Lower leg skin (tissue), 4 donors: ENCODE measurements around the gene STOX1. TPM values are rescaled to one million over a fixed set of nuclear protein-coding genes. Genes with fewer than 3 reads are reported as not detected.
"Not testable (repeated sequence)": the region's sequence is repeated elsewhere in the genome, so short reads cannot be mapped to it uniquely, and the experiment has no call there.

Experiments used
- DNase-seq, 2 donors: peaks; one replicate each; pipeline ENCODE4 v3.0.0-alpha.2; 2019; ENCODE audit warnings: low spot score in 2 of 2
- H3K4me3 ChIP-seq: fragments of 200-600 bp; sonication (generic); 2 replicates; pipeline ENCODE4 v1.5.1; 2017; ENCODE audit warnings: mild to moderate bottlenecking, low read depth; ENCODE audit not compliant: poor library complexity, severe bottlenecking
- CTCF ChIP-seq, 3 donors: fragments of 450-650 bp; IDR thresholded peaks; one replicate each; pipeline ENCODE4 v1.5.1; 2016; ENCODE audit warnings: antibody characterized with exemption in 3 of 3, mild to moderate bottlenecking in 3 of 3, moderate library complexity in 2 of 3
- POLR2A ChIP-seq, 2 donors: fragments of 450-650 bp; IDR thresholded peaks; one replicate each; pipeline ENCODE4 v1.6.1; 2016 to 2017; ENCODE audit warnings: antibody characterized with exemption in 2 of 2, mild to moderate bottlenecking in 1 of 2, moderate library complexity in 1 of 2
- WGBS, 2 donors: methylation state at CpG; one replicate each; pipeline ENCODE4 v1.1.5; 2018; 5-methylcytosine and 5-hydroxymethylcytosine counted together
- intact Hi-C: fragments of 100-400 bp; cut with DNase I; formaldehyde crosslinking; loops from one replicate; pipeline ENCODE4 v1.15.0; 2023; ENCODE audit warnings: low total_unique reads
- total RNA-seq, 4 donors: library from RNA; depleted of rRNA; stranded (reverse); fragments of >200 nt; gene quantifications; one replicate each; pipeline ENCODE4 v1.1.0, GENCODE V29; 2016

The STOX1 gene
- total RNA-seq, 4 donors from 2014 or later = 1.5 to 2.6 (median 1.9) TPM

DNA sequence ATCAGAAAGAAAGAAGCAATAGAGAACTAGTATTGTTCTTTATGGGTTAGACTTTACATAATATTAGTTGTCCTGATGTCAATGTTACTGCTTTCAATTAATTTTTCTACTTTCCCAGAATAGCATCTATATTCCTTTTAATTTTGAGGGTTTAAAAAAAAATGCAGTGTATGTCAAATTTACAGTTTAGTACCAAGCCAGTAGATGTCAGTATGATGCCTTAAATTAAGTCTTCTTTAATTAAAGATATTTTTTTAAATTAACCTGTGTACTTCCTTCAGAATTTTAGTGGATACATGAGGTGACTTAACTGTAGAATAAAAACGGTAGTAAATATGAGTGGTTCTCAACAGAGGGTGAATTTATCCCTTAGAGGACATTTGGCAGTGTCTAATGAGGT, 35.2 kb upstream of the STOX1 start:
- DNase-seq = no peak
- no peak overlapping the region for H3K4me3 ChIP-seq
- TF ChIP-seq POLR2A (IDR thresholded peaks at IDR 0.05) (no peak), CTCF (IDR thresholded peaks at IDR 0.05) (no peak)

DNA sequence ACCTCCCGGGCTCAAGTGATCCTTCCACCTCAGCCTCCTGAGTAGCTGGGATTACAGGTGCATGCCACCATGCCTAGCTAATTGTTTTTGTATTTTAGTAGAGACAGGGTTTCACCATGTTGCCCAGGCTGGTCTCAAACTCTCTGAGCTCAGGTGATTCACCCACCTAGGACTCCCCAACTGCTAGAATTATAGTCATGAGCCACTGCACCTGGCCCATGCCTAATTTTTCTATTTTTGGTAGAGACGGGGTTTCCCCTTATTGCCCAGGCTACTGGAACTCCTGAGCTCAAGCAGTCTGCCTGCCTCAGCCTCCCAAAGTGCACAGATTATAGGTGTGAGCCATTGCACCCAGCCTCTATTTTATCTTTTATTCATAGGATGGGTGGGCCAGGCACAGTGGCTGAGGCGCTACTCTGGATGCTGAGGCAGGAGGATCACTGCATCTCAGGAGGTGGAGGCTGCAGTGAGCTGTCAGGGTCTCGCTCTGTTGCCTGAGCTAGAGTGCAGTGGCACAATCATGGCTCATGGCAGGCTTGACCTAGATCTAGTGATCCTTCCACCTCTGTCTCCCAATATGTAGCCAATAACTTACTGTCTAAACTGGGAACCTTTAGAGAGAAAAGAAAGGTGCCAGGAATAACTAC, 31.3 kb upstream of the STOX1 start:
- WGBS, 2 donors = 75 to 88% methylated on average over 4 of the region's 4 CpGs
- H3K4me3 ChIP-seq = no peak overlapping the region
- DNase-seq = peak in 1 of 2 donors; percentile 32
- TF ChIP-seq CTCF (IDR thresholded peaks at IDR 0.05) (no peak), POLR2A (IDR thresholded peaks at IDR 0.05) (no peak)
- intact Hi-C loops = no loop called here

More for the DNA sequence above, 35.2 kb upstream of the STOX1 start:
- intact Hi-C loops = no loop called here
- WGBS, 2 donors = 53 to 60% methylated on average over 1 of the region's 1 CpG

- TF ChIP-seq POLR2A (IDR thresholded peaks at IDR 0.05) (no peak), CTCF (IDR thresholded peaks at IDR 0.05) (no peak)
- intact Hi-C loops = no loop called here
- no peak overlapping the region for H3K4me3 ChIP-seq
- DNase-seq = no peak
- 51 to 61% methylated on average over 3 of the region's 3 CpGs for WGBS, 2 donors
Observed at GRCh38 chr10:68796605-68797004, 30.7 kb upstream of the STOX1 start.

- DNase-seq = no peak
- TF ChIP-seq CTCF (IDR thresholded peaks at IDR 0.05) (no peak), POLR2A (IDR thresholded peaks at IDR 0.05) (no peak)
- WGBS, 2 donors = 47 to 54% methylated on average over 2 of the region's 2 CpGs
- H3K4me3 ChIP-seq = no peak overlapping the region
- intact Hi-C loops = no loop called here
Observed at GRCh38 chr10:68800211-68800610, 27.1 kb upstream of the STOX1 start.

DNA sequence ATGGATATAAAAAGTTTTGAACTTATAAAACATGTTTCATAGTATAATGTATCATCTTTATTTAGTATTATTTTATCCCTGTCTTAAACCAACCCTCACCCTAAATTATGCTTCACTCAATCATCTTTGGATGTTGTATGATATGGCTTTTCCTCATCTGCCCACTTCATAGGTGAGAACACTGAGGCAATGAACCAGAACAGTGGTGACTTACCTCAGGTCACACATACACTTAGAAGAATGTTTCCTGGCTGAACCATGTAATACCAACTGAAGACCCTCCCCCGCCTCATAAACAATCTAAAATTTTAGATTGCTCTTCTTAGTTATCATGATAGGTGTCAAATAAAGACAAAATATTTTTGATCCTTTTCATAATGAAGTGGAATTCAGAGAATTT, 22.6 kb upstream of the STOX1 start:
- no peak for TF ChIP-seq POLR2A (IDR thresholded peaks at IDR 0.05)
- 97 to 100% methylated on average over 1 of the region's 1 CpG for WGBS, 2 donors
- H3K4me3 ChIP-seq = no peak overlapping the region
- intact Hi-C loops = no loop called here
- DNase-seq = peak in 1 of 2 donors; percentile 26

- H3K4me3 ChIP-seq, DNase-seq, intact Hi-C loops: not testable (repeated sequence)
- WGBS, 2 donors = 90 to 92% methylated on average over 9 of the region's 9 CpGs
Observed at GRCh38 chr10:68810830-68811229, 16.5 kb upstream of the STOX1 start.
